ENCODE data around the gene CLPTM1L.
A peak's percentile ranks its signal among the peaks of the same experiment; 100 is the strongest.
"Not testable (repeated sequence)": the region's sequence is repeated elsewhere in the genome, so short reads cannot be mapped to it uniquely, and the experiment has no call there.

The CLPTM1L gene

GRCh38 chr5:1293416-1294205 lies 51.3 kb downstream of the CLPTM1L start:
- ATAC-seq (ENCODE audit: low read depth) (no peak), DNase-seq (ENCODE audit: low spot score) (peak; percentile 65)
- Histone ChIP-seq H3K4me1 (ENCODE audit: insufficient read depth, poor library complexity, severe bottlenecking) (no peaks in the 10 kb centered on the region), H3K4me3 (ENCODE audit: severe bottlenecking) (no peak overlapping the region), H3K27ac (ENCODE audit: poor library complexity, severe bottlenecking) (no peak overlapping the region), H3K36me3 (ENCODE audit: low read depth) (no peaks in the 10 kb centered on the region), H3K27me3 (ENCODE audit: insufficient read depth, poor library complexity, severe bottlenecking) (no peaks in the 10 kb centered on the region), H3K9me3 (ENCODE audit: severe bottlenecking) (no peaks in the 10 kb centered on the region)
- no peak for TF ChIP-seq CTCF (IDR thresholded peaks at IDR 0.05; ENCODE audit: poor library complexity, severe bottlenecking)

- Histone ChIP-seq H3K36me3 (ENCODE audit: low read depth) (no peaks in the 10 kb centered on the region), H3K27me3 (ENCODE audit: insufficient read depth, poor library complexity, severe bottlenecking) (no peaks in the 10 kb centered on the region), H3K4me3 (ENCODE audit: severe bottlenecking) (no peak overlapping the region), H3K4me1 (ENCODE audit: insufficient read depth, poor library complexity, severe bottlenecking) (no peaks in the 10 kb centered on the region), H3K27ac (ENCODE audit: poor library complexity, severe bottlenecking) (no peak overlapping the region), H3K9me3 (ENCODE audit: severe bottlenecking) (no peaks in the 10 kb centered on the region)
- no peak for TF ChIP-seq CTCF (IDR thresholded peaks at IDR 0.05; ENCODE audit: poor library complexity, severe bottlenecking)
- no peak for ATAC-seq (ENCODE audit: low read depth)
- DNase-seq (ENCODE audit: low spot score), result no peak
Measured at GRCh38 chr5:1292846-1293415, 52.0 kb downstream of the CLPTM1L start.

- Histone ChIP-seq H3K4me1 (ENCODE audit: insufficient read depth, poor library complexity, severe bottlenecking) (no peaks in the 10 kb centered on the region), H3K4me3 (ENCODE audit: severe bottlenecking) (no peak overlapping the region), H3K27me3 (ENCODE audit: insufficient read depth, poor library complexity, severe bottlenecking) (no peaks in the 10 kb centered on the region), H3K9me3 (ENCODE audit: severe bottlenecking) (no peaks in the 10 kb centered on the region), H3K36me3 (ENCODE audit: low read depth) (no peaks in the 10 kb centered on the region), H3K27ac (ENCODE audit: poor library complexity, severe bottlenecking) (no peak overlapping the region)
- 0 out of 3 replicates have a peak, but pooled peaks have one; percentile 15 for ATAC-seq (ENCODE audit: low read depth)
- no peak for DNase-seq (ENCODE audit: low spot score)
- TF ChIP-seq CTCF (IDR thresholded peaks at IDR 0.05; ENCODE audit: poor library complexity, severe bottlenecking), result no peak
Measured at GRCh38 chr5:1292139-1292538, 52.8 kb downstream of the CLPTM1L start.

- ATAC-seq (ENCODE audit: low read depth), result no peak
- no peaks in the 10 kb centered on the region for H3K27me3 ChIP-seq (ENCODE audit: insufficient read depth, poor library complexity, severe bottlenecking)
- H3K36me3 ChIP-seq (ENCODE audit: low read depth), result no peaks in the 10 kb centered on the region
- no peak overlapping the region for H3K27ac ChIP-seq (ENCODE audit: poor library complexity, severe bottlenecking)
- no peak for DNase-seq (ENCODE audit: low spot score)
- no peak overlapping the region for H3K4me3 ChIP-seq (ENCODE audit: severe bottlenecking)
- no peaks in the 10 kb centered on the region for H3K4me1 ChIP-seq (ENCODE audit: insufficient read depth, poor library complexity, severe bottlenecking)
- H3K9me3 ChIP-seq (ENCODE audit: severe bottlenecking), result no peaks in the 10 kb centered on the region
- no peak for TF ChIP-seq CTCF (IDR thresholded peaks at IDR 0.05; ENCODE audit: poor library complexity, severe bottlenecking)
Measured at GRCh38 chr5:1291611-1292080, 53.3 kb downstream of the CLPTM1L start.

GRCh38 chr5:1290956-1291355 lies 53.9 kb downstream of the CLPTM1L start:
- not testable (repeated sequence) for H3K36me3 ChIP-seq (ENCODE audit: low read depth); ATAC-seq (ENCODE audit: low read depth); H3K27me3 ChIP-seq (ENCODE audit: insufficient read depth, poor library complexity, severe bottlenecking)

GRCh38 chr5:1289559-1289958 lies 55.3 kb downstream of the CLPTM1L start:
- H3K9me3 ChIP-seq (ENCODE audit: severe bottlenecking); H3K4me3 ChIP-seq (ENCODE audit: severe bottlenecking); H3K27me3 ChIP-seq (ENCODE audit: insufficient read depth, poor library complexity, severe bottlenecking); H3K36me3 ChIP-seq (ENCODE audit: low read depth); H3K4me1 ChIP-seq (ENCODE audit: insufficient read depth, poor library complexity, severe bottlenecking); DNase-seq (ENCODE audit: low spot score); H3K27ac ChIP-seq (ENCODE audit: poor library complexity, severe bottlenecking); ATAC-seq (ENCODE audit: low read depth): not testable (repeated sequence)

More at GRCh38 chr5:1290956-1291355, 53.9 kb downstream of the CLPTM1L start:
- not testable (repeated sequence) for H3K27ac ChIP-seq (ENCODE audit: poor library complexity, severe bottlenecking); H3K4me3 ChIP-seq (ENCODE audit: severe bottlenecking); H3K4me1 ChIP-seq (ENCODE audit: insufficient read depth, poor library complexity, severe bottlenecking); H3K9me3 ChIP-seq (ENCODE audit: severe bottlenecking); DNase-seq (ENCODE audit: low spot score)
